ENCODE data around the gene TAF6. TPM values are rescaled to one million over a fixed set of nuclear protein-coding genes. Genes with fewer than 3 reads are reported as not detected.

TAF6 gene
- total RNA-seq, 1 donor from 2014 or later: 14.9 TPM

DNA sequence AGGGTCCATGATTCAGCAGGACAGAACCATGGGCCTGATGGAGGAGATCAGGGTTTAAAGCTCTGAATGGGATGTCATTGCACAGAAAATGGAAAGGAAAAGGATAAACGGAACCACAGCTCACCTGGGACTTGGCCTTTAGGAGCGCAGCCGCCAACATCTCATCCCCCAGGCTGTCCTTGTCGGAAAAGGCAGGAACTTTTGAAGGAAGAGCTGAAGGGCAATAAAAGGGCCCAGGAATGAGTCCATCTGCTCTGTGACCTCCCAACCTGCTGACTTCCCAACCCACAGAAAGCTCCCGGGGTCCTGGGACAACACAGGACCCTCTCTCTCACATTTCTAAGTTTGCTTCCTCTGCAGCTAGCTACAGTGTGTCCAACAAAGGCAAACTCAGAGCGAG is 43.7 kb downstream of the TAF6 start:
- ATAC-seq (no peak), DNase-seq (ENCODE audit: low spot score) (no peak)

DNA sequence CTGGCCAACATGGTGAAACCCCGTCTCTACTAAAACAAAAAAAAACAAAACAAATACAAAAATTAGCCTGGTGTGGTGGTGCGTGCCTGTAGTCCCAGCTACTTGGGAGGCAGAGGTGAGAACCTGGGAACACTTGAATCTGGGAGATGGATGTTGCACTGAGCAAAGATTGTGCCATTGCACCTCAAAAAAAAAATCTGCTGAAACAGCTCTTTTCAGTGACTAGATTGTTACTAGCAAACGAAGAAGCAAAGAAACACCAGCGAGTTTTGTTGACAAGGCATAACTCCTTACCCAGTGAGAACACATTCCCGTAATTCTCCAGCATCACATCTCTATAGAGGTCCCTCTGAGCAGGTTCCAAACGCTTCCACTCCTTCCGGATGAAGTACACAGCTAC is 44.3 kb downstream of the TAF6 start:
- ATAC-seq (no peak), DNase-seq (ENCODE audit: low spot score) (no peak)

DNA sequence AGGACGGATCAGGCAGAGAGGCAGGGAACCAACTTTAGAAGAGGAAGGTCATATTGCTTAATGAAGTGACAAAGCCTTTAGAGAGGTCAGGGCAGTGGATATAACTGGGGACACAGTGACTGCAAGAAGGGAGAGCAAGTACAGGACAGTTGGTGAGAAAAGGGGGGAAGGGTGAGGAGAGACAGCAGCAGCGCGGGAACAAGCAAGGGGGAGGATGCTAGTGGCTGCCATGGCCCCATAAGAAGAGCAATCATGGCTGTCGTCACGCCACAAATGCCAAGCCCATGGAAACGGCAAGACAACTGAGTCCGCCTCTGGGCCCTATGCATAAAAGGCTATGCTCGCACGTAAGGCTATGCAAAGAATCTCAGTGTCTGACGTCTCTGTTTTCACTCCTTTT is 46.7 kb downstream of the TAF6 start:
- DNase-seq (ENCODE audit: low spot score) (no peak), ATAC-seq (no peak)

DNA sequence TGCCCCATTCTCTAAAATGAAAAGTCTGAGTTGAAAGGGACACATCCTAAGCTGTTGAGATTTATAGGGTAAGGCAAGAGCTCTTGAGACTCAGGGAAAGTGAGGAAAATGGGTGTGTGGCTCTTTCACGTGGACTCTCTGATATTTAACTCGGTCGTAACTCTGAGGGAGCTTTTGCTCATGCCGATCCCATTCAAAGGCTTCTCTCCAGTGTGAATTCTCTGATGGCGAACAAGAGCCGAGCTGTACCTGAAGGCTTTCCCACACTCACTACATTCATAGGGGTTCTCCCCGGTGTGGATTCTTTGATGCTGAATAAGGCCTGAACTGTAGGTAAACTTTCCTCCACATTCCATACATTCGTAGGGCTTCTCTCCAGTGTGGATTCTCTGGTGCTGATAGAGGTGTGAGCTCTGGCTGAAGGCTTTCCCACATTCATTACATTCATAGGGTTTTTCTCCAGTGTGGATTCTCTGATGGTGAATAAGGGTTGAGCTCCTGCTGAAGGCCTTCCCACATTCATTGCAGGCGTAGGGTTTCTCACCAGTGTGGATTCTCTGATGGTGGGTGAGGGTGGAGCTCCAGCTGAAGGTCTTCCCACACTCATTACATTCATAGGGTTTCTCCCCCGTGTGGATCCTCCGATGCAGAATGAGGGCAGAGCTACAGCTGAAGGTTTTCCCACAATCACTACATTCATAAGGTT is 48.0 kb downstream of the TAF6 start:
- ATAC-seq (no peak), DNase-seq (ENCODE audit: low spot score) (no peak)

DNA sequence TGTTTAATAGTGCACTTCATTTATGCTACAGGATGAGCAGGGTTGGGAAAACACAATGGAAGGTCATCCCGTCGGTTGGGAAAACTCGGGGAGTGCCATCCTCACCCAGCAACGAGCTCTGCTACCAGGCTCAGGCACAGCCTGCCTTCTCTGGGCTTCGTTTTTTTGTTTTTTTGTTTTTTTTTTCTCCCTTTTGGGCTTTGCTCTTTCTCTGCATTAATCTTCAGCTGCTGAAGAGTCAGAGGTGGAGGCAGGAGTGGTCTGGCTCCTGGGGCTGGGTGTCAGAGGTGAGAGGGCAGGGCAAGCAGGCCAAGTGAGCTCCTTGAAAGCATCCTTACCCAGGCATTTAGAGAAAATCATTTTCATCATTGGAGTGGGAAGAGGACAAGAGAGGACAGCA is 49.2 kb downstream of the TAF6 start:
- DNase-seq (ENCODE audit: low spot score) (no peak), ATAC-seq (no peak)

DNA sequence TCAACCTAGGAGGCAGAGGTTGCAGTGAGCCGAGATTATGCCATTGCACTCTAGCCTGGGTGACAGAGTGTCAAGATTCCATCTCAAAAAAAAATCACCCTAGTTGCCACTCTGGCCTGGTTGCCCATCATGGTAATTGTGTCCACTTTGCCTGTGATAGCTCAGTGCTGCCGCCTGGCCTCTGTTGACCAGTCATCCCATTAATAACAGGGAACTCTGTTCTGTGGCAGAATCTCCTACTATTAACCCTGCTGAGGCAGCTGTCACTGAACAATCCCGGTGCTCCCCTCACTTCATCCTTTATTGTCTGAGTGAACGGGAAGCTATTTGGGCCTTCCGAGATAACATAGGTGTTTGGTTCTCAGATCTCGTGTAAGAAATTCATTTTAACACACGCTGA is 52.2 kb downstream of the TAF6 start:
- ATAC-seq: no peak

DNA sequence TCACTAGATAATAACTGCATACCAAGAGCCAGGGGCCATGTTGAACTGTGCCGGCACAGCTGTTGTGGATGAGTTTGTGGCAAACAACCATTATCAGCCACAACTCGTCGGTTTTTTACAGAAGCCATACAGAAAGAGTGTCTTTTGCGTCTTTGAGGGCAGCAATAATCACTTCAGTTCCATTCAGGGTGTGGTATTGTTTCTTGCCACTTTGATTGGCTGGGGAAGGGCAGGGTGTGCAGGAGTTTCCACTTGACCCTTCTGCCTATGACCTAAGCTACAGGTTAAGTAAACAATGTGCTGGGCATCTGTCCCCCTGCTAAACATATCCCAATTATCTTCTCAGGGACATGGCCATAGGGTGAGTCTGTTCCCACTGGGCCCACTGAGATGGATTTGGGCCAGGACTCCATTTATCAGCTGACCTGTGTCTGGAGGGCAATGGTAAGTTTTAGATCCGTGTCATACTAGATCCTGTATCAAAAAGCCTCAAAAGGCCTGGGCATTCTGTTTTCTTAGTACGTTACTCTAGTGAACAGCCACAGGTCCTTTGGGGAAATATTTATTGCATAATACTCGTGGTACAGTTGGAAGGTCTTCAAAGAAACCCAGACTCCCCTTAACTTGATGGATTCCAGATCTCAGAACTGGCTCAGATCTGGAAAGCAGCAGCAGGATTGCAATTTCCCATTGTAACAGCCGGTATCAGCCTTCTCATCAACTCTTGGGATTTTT is 53.5 kb downstream of the TAF6 start:
- ATAC-seq: peak; percentile 92
- DNase-seq (ENCODE audit: low spot score): peak; percentile 88

More for the DNA sequence above, 52.2 kb downstream of the TAF6 start:
- DNase-seq (ENCODE audit: low spot score): no peak

DNA sequence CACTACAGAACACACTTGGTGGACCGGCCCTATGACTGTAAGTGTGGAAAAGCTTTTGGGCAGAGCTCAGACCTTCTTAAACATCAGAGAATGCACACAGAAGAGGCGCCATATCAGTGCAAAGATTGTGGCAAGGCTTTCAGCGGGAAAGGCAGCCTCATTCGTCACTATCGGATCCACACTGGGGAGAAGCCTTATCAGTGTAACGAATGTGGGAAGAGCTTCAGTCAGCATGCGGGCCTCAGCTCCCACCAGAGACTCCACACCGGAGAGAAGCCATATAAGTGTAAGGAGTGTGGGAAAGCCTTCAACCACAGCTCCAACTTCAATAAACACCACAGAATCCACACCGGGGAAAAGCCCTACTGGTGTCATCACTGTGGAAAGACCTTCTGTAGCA is 55.0 kb downstream of the TAF6 start:
- DNase-seq (ENCODE audit: low spot score): no peak
- no peak for ATAC-seq

DNA sequence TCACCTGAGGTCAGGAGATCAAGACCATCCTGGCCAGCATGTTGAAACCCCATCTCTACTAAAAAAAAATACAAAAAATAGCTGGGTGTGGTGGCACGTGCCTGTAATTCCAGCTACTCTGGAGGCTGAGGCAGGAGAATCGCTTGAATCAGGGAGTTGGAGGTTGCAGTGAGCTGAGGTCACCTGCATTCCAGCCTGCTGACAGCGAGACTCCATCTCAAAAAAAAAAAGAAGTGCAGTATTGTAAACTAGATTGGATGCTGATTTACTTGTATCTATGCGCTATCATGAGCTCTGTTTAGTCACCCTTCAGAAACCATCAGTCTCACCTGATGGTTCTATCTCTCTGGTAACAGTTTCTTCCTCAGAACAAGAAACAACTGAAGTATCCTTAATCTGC is 55.8 kb downstream of the TAF6 start:
- DNase-seq (ENCODE audit: low spot score) (no peak), ATAC-seq (no peak)

DNA sequence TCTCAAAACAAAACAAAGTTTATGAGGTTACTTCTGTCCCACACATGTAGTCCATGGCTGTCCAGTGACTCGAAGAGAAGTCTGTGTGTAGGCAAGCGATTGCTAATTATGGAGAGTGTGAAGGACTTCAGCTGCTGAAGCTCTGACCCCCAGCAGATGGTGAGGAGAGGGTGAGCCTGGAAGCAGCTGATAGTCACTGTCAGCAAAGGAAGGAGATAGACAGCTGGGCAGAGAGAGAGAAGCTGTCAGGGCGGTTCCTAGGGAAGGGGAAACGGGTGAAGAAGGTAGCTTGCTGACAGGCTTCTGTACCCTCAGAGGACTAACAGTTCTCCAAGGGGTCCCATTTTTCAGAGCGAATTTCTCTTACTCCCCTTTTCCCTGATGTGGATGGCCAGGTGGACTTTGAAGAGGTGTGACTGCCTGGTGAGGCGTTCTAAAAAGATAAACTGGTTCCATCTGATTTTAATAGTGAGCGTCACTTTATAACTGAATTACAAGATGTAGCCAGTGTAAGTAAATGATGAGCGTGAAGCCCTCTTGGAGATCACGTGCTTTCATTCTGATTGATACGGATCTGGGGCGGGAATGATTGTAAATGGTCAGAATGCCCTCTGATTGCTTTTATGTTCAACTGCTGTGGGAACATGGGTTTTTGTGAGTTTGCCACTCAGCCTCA is 57.5 kb downstream of the TAF6 start:
- DNase-seq (ENCODE audit: low spot score) (no peak), ATAC-seq (no peak)

DNA sequence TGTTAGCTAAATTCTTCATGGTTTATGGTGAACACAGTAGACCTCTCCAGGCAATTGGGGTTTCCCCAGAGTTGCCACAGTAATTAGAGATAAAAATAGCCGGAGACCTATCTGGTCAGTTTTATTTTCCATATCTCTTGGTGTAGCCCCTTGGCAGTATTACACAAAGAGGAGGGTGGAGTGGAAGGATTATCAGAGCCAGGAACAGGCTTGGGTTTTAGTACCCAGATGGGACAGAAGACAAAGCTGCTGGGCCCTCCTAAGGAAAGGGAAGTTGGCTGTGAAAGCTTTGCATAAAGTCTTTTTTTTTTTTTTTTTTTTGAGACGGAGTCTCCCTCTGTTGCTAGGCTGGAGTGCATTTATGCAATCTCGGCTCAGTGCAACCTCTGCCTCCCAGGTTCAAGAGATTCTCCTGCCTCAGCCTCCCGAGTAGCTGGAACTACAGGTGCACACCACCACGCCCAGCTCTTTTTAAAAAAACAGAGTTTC is 59.9 kb downstream of the TAF6 start:
- ATAC-seq: no peak
- no peak for DNase-seq (ENCODE audit: low spot score)

Other genes starting within 250 kb of the TAF6 start
- not detected for gene OR2AE1, start 242.3 kb downstream of the TAF6 start, total RNA-seq
- 13.7 TPM for gene TRIM4, start 199.8 kb downstream of the TAF6 start, total RNA-seq
- gene GJC3, start 189.7 kb downstream of the TAF6 start, total RNA-seq: 0.86 TPM
- gene AZGP1, start 143.3 kb downstream of the TAF6 start, total RNA-seq: 2,337 TPM
- 99.9 TPM for gene ZKSCAN1, start 103.8 kb downstream of the TAF6 start, total RNA-seq
- 7.7 TPM for gene ZSCAN21, start 69.6 kb downstream of the TAF6 start, total RNA-seq
- gene ZNF3, start 37.6 kb downstream of the TAF6 start, total RNA-seq: 14.5 TPM
- 42.6 TPM for gene COPS6, start 30.4 kb downstream of the TAF6 start, total RNA-seq
- gene MCM7, start 18.0 kb downstream of the TAF6 start, total RNA-seq: 17.7 TPM
- gene AP4M1, start 17.7 kb downstream of the TAF6 start, total RNA-seq: 4.5 TPM
- 2.4 TPM for gene CNPY4, start 276 bp upstream of the TAF6 start, total RNA-seq
- 0.78 TPM for gene MBLAC1, start 7.6 kb upstream of the TAF6 start, total RNA-seq
- gene LAMTOR4, start 29.6 kb upstream of the TAF6 start, total RNA-seq: 40.9 TPM
- gene TRAPPC14, start 39.4 kb upstream of the TAF6 start, total RNA-seq: 7.9 TPM
- gene GAL3ST4, start 49.3 kb upstream of the TAF6 start, total RNA-seq: 0.35 TPM
- 0.18 TPM for gene GPC2, start 58.0 kb upstream of the TAF6 start, total RNA-seq
- 3.1 TPM for gene STAG3, start 58.6 kb upstream of the TAF6 start, total RNA-seq
- gene PVRIG, start 100.6 kb upstream of the TAF6 start, total RNA-seq: 0.50 TPM
- gene SPDYE3, start 188.3 kb upstream of the TAF6 start, total RNA-seq: not detected
- gene PILRB, start 238.8 kb upstream of the TAF6 start, total RNA-seq: 28.6 TPM

Measured in left lobe of liver (tissue), 2 donors.